VCaP (cell line): ENCODE data around the gene RHOT1.
"Not testable (repeated sequence)": the region's sequence is repeated elsewhere in the genome, so short reads cannot be mapped to it uniquely, and the experiment has no call there.

ENCODE experiments used
- H3K27ac ChIP-seq: fragments of 450-650 bp; 2 replicates; pipeline ENCODE4 v1.5.1; 2017
- CTCF ChIP-seq: fragments of 450-650 bp; conservative IDR thresholded peaks from 2 replicates; pipeline ENCODE4 v1.5.1; 2017; ENCODE audit warnings: mild to moderate bottlenecking, moderate library complexity

The RHOT1 gene

DNA sequence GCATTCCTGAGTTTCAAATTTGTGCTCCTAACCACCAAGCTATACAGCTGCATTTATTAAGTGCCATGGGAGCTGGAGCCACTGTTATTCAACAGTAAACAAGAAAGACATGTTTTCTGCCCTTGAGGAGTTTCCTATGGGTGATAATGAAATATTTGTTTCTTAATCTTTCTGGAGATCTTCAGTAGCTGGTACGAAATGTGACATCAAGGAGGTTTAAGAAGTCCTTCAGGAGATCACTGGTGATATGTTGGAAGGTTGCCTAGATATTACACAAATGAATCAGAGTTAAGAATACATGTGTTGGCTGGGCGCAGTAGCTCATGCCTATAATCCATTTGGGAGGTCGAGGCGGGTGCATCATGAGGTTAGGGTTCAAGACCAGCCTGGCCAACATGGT lies 14.9 kb downstream of the RHOT1 start:
- TF ChIP-seq CTCF: no peak
- peak overlapping the region; percentile 69 for H3K27ac ChIP-seq

DNA sequence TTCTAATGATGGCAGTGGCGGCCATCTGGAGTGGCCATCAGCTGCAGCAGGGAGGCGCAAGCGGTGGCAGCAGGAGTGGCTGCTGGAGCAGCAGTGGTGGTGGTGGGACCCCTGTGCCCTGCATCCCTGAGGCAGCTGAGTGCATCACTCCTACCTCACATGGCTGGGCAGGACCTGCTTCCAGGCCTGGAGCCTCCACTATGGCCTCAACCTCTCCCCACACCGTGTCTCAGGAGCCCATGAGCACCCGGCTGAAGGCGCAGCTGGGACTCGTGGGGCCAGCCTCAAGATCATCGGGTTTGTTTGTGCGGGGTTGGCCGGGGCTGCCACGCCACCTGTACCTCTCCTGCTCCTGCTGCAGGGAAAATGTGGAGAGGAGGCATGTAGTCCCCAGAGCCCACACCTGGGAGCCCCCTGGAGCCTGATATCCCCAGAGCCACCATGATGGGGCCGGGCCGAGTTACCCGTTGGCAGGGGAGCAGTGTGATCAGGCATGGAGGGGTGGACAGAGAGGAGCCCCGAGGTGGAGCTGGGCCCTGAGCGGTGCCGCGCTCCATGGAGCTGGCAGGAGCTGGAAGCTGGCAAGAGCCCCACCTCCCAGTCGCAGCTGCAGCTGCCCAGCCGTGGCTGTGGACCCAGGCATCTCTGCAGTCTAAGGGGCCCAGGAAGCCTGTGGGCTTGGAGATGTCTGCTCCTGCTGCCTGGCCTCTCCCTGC lies 16.7 kb downstream of the RHOT1 start:
- no peak for TF ChIP-seq CTCF
- no peak overlapping the region; the same call in 1 of the 2 replicates for H3K27ac ChIP-seq

- H3K27ac ChIP-seq: no peak overlapping the region; the same call in 1 of the 2 replicates
- no peak for TF ChIP-seq CTCF
Measured at GRCh38 chr17:32159586-32160438, 17.5 kb downstream of the RHOT1 start.

GRCh38 chr17:32160526-32160925 lies 18.2 kb downstream of the RHOT1 start:
- TF ChIP-seq CTCF: no peak
- no peak overlapping the region for H3K27ac ChIP-seq

DNA sequence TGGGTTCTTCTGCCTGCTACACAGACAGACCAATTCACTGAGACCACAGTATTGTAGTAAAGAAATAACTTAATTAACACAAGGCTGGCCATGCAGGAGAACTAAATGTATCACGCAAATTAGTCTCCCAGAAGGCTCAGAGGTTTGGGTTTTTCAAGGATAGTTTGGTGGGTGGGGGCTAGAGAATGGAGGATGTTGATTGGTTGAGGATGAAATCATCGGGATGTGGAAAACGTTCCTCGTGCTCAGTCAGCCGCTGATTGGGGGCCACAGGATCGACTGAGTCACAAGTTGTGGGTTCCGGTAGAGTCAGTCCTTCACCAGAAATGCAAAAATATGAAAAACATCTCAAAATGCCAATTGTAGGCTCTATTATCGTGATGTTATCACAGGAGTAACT lies 18.7 kb downstream of the RHOT1 start:
- H3K27ac ChIP-seq: no peak overlapping the region

DNA sequence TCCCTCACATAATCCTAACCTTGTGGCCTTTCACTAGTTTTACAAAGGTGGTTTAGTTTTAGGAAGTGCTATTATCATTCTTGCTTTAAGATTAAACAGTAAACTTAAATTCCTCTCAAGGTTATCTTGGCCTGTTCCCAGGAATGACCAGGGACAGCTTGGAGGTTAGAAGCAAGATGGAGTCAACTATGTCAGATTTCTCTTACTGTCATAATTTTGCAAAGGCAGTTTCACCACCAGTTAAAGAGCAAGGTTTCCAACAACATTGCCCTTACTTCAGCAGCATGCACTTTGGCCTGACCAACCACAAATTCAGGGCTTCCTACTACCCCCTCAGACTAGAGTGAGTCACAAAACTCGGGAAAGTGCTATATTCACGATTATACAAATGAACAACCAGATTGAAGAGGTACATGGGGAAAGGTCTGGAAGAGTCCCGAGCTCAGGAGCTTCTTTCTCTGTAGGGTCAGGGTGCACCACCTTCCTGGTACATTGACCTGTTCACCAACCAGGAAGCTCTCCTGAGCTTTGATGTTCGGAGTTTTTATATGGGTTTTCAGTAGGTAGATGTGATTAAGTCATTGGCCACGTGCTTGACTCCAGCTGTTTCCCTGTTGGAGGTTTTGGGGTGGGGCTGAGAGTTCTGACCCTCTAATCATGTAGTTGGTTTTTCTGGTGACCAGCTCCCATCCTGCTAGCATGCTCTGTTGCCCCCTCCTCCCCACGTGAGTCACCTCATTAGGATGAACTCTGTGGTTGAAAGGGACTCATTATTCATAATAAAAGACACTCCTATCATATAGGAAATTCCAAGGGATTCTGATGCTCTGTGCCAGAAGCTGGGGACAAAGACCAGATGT lies 19.4 kb downstream of the RHOT1 start:
- TF ChIP-seq CTCF: no peak
- H3K27ac ChIP-seq: no peak overlapping the region

More for the DNA sequence above, 18.7 kb downstream of the RHOT1 start:
- no peak for TF ChIP-seq CTCF

DNA sequence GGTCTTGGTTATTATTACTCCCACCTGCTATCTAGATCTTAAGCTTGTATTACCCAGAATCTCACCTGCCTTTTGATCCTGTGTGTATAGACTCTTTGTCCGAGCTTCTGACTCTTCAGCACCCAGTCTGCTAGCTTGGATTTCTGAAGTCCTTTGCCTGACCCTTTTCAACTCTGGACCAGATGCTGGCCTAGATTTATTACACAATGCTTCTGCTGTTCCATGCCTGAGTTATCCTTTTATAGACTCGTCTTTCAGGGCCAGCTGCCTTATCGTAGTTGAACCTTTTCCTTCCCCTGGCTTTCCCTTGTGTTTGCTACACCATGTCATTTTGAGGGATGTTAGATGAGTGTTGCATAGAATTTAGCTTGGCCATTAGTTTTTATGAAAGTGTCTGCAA lies 32.6 kb downstream of the RHOT1 start:
- H3K27ac ChIP-seq: no peak overlapping the region
- no peak for TF ChIP-seq CTCF

- H3K27ac ChIP-seq: not testable (repeated sequence)
Measured at GRCh38 chr17:32178679-32179078, 36.4 kb downstream of the RHOT1 start.

GRCh38 chr17:32179103-32179502 lies 36.8 kb downstream of the RHOT1 start:
- not testable (repeated sequence) for H3K27ac ChIP-seq

DNA sequence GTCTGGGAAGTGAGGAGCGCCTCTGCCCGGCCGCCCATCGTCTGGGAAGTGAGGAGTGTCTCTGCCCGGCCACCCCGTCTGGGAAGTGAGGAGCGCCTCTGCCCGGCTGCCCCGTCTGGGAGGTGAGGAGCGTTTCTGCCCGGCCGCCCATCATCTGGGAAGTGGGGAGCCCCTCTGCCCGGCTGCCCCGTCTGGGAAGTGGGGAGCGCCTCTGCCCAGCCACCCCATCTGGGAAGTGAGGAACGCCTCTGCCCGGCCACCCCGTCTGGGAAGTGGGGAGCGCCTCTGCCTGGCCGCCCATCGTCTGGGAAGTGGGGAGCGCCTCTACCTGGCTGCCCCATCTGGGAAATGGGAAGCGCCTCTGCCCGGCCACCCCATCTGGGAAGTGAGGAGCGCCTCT lies 37.2 kb downstream of the RHOT1 start:
- not testable (repeated sequence) for H3K27ac ChIP-seq

- not testable (repeated sequence) for H3K27ac ChIP-seq
Measured at GRCh38 chr17:32180262-32180661, 38.0 kb downstream of the RHOT1 start.
